Glutamatergic neuron (in vitro differentiated cells): ENCODE measurements around the gene ENDOU. TPM values are rescaled to one million over a fixed set of nuclear protein-coding genes. Genes with fewer than 3 reads are reported as not detected.

Experiments used
- DNase-seq: peaks from one replicate; pipeline ENCODE4 v3.0.0; 2022
- H3K27ac Mint-ChIP-seq: one replicate; pipeline ENCODE4 v1.8.0; 2020; ENCODE audit warnings: mild to moderate bottlenecking, mixed read lengths, inconsistent platforms; ENCODE audit not compliant: unreplicated experiment
- H3K27me3 Mint-ChIP-seq: one replicate; pipeline ENCODE4 v1.8.0; 2020; ENCODE audit warnings: mild to moderate bottlenecking, moderate library complexity, mixed read lengths, inconsistent platforms; ENCODE audit not compliant: unreplicated experiment
- H3K36me3 Mint-ChIP-seq: one replicate; pipeline ENCODE4 v1.8.0; 2020; ENCODE audit warnings: mild to moderate bottlenecking, mixed read lengths, inconsistent platforms; ENCODE audit not compliant: unreplicated experiment
- H3K4me1 Mint-ChIP-seq: one replicate; pipeline ENCODE4 v1.8.0; 2020; ENCODE audit warnings: mild to moderate bottlenecking, low read depth, mixed read lengths, inconsistent platforms; ENCODE audit not compliant: unreplicated experiment
- H3K4me3 Mint-ChIP-seq: one replicate; pipeline ENCODE4 v1.8.0; 2020; ENCODE audit warnings: mild to moderate bottlenecking, mixed read lengths, inconsistent platforms; ENCODE audit not compliant: unreplicated experiment
- H3K9me3 Mint-ChIP-seq: one replicate; pipeline ENCODE4 v1.8.0; 2020; ENCODE audit warnings: mild to moderate bottlenecking, moderate library complexity, mixed read lengths, inconsistent platforms; ENCODE audit not compliant: unreplicated experiment
- CTCF ChIP-seq: fragments of 200-600 bp; sonication (generic); IDR thresholded peaks from one replicate; pipeline ENCODE4 v1.5.0; 2021; ENCODE audit not compliant: partially characterized antibody, unreplicated experiment
- total RNA-seq: library from RNA; stranded (reverse); fragmentation: NEBNext Ultra II Directional; extraction: Animal tissue kit (Norgen Biotek cat#: 25700); gene quantifications from one replicate; pipeline ENCODE4 v1.2.1, GENCODE V29; 2021; ENCODE audit not compliant: unreplicated experiment

Gene ENDOU
- total RNA-seq, 1 donor from 2014 or later: not detected

GRCh38 chr12:47698055-47698454, 27.2 kb downstream of the ENDOU start:
- TF ChIP-seq CTCF: no peak
- no peak overlapping the region for H3K27ac Mint-ChIP-seq
- no peaks in the 10 kb centered on the region for H3K27me3 Mint-ChIP-seq
- H3K4me3 Mint-ChIP-seq: no peak overlapping the region
- H3K36me3 Mint-ChIP-seq: no peaks in the 10 kb centered on the region
- H3K9me3 Mint-ChIP-seq: no peaks in the 10 kb centered on the region
- DNase-seq: no peak
- no peaks in the 10 kb centered on the region for H3K4me1 Mint-ChIP-seq

DNA sequence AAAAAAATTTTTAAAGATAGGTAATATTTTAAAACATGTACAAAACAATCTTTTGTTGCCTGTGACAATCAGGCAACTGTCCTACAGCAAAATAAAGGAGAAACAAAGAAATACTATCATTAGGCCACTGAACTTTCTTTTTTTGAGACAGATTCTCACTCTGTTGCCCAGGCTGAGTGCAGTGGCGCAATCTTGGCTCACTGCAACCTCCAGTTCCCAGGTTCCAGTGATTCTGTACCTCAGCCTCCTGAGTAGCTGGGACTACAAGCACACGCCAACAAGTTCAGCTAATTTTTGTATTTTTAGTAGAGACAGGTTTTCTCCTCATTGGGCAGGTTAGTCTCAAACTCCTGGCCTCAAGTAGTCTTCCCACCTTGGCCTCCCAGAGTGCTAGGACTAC, 36.1 kb downstream of the ENDOU start:
- TF ChIP-seq CTCF: no peak
- Mint-ChIP-seq H3K4me3 (no peak overlapping the region), H3K27ac (no peak overlapping the region), H3K4me1 (peaks cover 3% of the 10 kb centered on the region), H3K27me3 (no peaks in the 10 kb centered on the region), H3K36me3 (peaks cover 9% of the 10 kb centered on the region), H3K9me3 (no peaks in the 10 kb centered on the region)
- DNase-seq: no peak

DNA sequence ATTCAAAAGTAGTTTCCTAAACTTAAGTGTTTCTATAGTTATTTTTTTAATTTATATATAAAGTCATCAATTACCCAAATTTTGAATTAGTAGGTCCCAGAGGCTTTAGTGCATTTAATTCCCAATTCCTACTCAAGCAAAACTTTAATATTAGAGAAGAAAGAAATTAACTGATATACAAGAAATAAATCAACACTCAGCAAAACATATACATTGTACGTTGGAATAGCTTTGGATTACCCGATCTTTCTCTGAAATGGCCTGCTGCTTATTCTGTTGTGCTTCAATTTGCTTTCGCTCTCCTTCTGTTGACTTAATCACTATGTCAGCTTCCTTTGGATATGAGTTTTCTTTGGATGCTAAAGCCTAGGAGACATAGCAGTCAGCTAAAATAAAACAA, 37.7 kb downstream of the ENDOU start:
- H3K27ac Mint-ChIP-seq: no peak overlapping the region
- H3K36me3 Mint-ChIP-seq: peaks cover 9% of the 10 kb centered on the region
- no peak for DNase-seq
- H3K4me3 Mint-ChIP-seq: no peak overlapping the region
- no peaks in the 10 kb centered on the region for H3K9me3 Mint-ChIP-seq
- no peak for TF ChIP-seq CTCF
- H3K4me1 Mint-ChIP-seq: peaks cover 3% of the 10 kb centered on the region
- no peaks in the 10 kb centered on the region for H3K27me3 Mint-ChIP-seq

- no peak overlapping the region for H3K4me3 Mint-ChIP-seq
- H3K36me3 Mint-ChIP-seq: peaks cover under 1% of the 10 kb centered on the region
- no peaks in the 10 kb centered on the region for H3K27me3 Mint-ChIP-seq
- DNase-seq: no peak
- no peak overlapping the region for H3K27ac Mint-ChIP-seq
- TF ChIP-seq CTCF: peak; percentile 9
- H3K4me1 Mint-ChIP-seq: peaks cover 3% of the 10 kb centered on the region
- no peaks in the 10 kb centered on the region for H3K9me3 Mint-ChIP-seq
These were observed 38.5 kb downstream of the ENDOU start for GRCh38 chr12:47686645-47687240.

DNA sequence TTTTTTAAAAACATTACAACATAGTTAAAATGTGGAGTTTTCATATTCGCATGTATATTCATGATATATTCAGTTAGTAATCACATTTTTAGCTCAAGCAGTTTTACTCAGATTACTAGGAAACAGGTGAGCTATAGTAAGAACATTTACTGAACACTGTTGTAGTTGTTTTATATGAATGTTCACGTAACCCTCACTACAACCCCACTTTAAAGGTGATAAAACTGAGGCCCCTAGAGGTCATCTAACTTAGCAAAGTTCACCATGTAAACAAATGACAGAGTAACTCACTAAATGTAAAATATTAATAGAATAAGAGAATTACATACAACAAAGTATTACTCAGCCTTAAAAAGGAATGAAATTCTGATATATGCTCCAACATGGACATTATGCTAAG, 45.5 kb downstream of the ENDOU start:
- TF ChIP-seq CTCF: no peak
- Mint-ChIP-seq H3K27me3 (no peaks in the 10 kb centered on the region), H3K4me1 (no peaks in the 10 kb centered on the region), H3K36me3 (peaks cover 4% of the 10 kb centered on the region), H3K27ac (no peak overlapping the region), H3K9me3 (no peaks in the 10 kb centered on the region), H3K4me3 (no peak overlapping the region)
- no peak for DNase-seq
